ENCODE measurements around the gene ZER1.

GRCh38 chr9:128718475-128718874 lies 53.3 kb downstream of the ZER1 start:
- TF ChIP-seq SUZ12 (IDR thresholded peaks at IDR 0.05; ENCODE audit: extremely low read depth, insufficient read depth, insufficient read length) (no peak), YY1 (IDR thresholded peaks at IDR 0.05; ENCODE audit: insufficient read depth, insufficient read length) (no peak)

Measured in NT2/D1 (cell line).